Measurements from ENCODE around the gene MT1G.
"Not testable (repeated sequence)": the region's sequence is repeated elsewhere in the genome, so short reads cannot be mapped to it uniquely, and the experiment has no call there.

MT1G gene

GRCh38 chr16:56669005-56669839 is 1.4 kb upstream of the MT1G start, which contains the start of gene MT1H:
Gene MT1H (plus strand): TSS chr16:56669814. CDS start chr16:56669885, 71 bp downstream.
- no peak for DNase-seq (ENCODE audit: insufficient read length, low spot score)
- no peak for FAIRE-seq
- TF ChIP-seq TAF1 (IDR thresholded peaks at IDR 0.05; ENCODE audit: low read depth, low read length) = no peak
- TF ChIP-seq POLR2A (IDR thresholded peaks at IDR 0.05; ENCODE audit: low read depth, low read length) = no peak
- TF ChIP-seq POLR2AphosphoS5 (IDR thresholded peaks at IDR 0.05; ENCODE audit: low read depth, low read length) = no peak
- no peak for TF ChIP-seq PAX5 (IDR thresholded peaks at IDR 0.05; ENCODE audit: insufficient read depth, low read length, severe bottlenecking)
- TF ChIP-seq POU2F2 (IDR thresholded peaks at IDR 0.05; ENCODE audit: low read depth, low read length) = no peak
- TF ChIP-seq SPI1 (IDR thresholded peaks at IDR 0.05; ENCODE audit: low read depth, low read length) = no peak

DNA sequence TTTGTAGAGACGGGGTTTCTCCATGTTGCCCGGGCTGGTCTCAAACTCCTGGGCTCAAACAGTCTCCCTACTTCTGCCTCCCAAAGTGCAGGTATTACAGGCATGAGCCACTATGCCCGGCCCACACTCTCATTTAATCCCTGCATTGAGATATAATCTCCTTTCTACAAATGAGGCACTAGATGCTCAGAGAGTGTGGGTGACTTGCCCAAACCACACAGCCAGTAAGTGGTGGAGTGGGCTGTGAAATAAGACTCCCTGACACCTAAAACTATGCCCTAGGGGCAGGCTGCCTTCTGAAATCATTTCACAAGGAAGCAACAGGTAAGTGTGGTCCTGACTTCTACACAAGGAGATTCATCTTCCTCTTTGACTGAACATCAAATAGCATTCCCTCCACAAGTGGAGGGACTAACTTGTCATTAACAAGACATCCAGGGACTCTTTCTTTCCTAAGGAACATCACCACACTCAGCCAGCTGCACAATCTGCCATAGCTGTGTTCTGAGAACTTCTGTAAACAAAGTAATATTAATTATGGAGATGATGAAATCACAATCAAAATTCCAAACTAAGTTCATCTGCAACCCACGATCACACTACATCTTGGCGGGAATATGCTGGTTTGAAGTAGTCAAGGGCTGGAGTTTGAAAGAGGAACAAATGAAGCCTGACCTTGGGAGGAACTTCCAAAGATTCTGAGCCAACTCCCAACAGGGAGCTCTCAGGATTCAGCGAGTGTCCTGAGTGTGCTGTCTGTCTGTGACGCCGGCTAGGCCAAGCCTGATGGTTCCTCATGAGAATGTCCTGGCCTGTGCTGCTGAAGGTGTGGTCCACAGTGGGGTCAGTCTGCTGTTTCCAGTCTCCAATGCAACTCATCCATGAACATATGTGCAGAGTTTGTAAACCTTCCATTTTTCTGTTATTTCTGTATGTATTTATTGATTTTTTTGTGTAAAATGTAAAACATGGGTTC is 2.3 kb downstream of the MT1G start:
- not testable (repeated sequence) for DNase-seq (ENCODE audit: insufficient read length, low spot score); FAIRE-seq

DNA sequence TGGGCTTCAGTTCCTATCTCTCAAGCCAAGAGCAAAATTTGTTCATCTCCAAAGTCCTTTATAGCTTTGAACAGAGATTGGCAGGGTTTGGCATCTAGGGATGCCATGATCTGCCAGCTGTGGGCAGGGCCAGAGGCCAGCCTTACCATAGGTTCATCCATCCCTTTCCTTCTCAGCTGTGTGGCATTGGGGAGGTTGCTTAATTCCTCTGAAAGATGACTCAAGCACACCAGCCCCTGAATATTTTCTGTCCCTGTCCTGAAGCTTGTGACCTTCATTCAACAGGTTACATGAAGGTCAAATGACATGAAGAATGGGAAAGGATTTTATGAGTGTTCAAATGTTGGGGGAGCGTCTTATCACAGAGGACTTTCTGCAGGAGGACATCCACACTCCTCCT is 3.4 kb downstream of the MT1G start:
- FAIRE-seq (no peak), DNase-seq (ENCODE audit: insufficient read length, low spot score) (no peak)
- no peak for TF ChIP-seq POLR2A (IDR thresholded peaks at IDR 0.05; ENCODE audit: low read depth, low read length)
- no peak for TF ChIP-seq TAF1 (IDR thresholded peaks at IDR 0.05; ENCODE audit: low read depth, low read length)
- no peak for TF ChIP-seq SPI1 (IDR thresholded peaks at IDR 0.05; ENCODE audit: low read depth, low read length)
- no peak for TF ChIP-seq PAX5 (IDR thresholded peaks at IDR 0.05; ENCODE audit: insufficient read depth, low read length, severe bottlenecking)
- no peak for TF ChIP-seq POLR2AphosphoS5 (IDR thresholded peaks at IDR 0.05; ENCODE audit: low read depth, low read length)
- TF ChIP-seq POU2F2 (IDR thresholded peaks at IDR 0.05; ENCODE audit: low read depth, low read length) = no peak

DNA sequence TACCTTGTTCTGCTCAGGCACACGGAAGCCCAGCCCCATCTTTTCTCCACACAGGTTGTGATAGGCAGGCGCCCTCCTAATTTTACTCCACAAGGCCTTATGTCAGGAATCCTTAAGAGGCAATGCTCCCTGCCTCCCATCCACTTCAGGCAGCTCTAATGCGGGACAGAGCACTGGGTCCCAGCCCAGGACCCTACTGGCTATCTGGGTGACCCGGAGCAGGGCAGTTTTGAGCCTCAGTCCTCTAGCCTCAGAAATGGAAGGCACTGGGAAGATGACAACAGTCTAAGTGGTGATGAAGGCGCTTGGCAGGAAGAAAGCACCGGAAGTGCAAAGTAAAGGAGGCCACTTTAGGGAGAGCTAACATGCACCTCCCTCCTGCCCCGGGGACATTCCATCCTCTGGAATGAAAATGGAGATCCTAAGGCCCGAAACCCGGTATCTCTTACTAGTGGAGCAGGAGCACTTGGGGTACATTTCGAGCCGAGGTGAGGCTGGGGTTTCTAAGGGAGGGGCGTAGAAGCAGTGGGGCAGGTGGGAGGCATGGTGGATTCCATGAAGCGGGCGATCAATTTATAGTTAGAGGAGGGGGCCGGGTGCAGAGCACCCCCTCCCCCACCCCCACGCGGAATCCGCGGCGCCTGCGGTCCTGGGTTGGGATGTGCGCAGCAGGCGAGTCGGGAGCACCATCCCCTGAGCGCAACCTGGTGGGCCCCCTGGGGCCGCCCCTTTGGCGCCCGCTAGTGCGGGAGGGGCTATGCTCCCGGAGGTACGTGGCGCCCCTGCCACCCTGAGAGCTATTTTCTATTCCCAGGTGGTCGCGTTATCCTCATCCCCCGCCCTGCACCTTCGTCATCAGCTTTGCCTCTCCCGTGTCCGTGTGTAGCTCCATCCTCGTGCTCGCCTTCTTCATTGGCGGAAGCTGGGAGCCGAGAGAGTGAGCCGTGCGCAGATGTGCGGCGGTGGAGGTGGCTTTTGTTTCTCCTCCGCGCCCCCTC is 5.2 kb downstream of the MT1G start:
- DNase-seq (ENCODE audit: insufficient read length, low spot score) = no peak
- no peak for FAIRE-seq

GRCh38 chr16:56658327-56658875 is 9.5 kb downstream of the MT1G start:
- DNase-seq (ENCODE audit: insufficient read length, low spot score) = no peak
- TF ChIP-seq POLR2AphosphoS5 (IDR thresholded peaks at IDR 0.05; ENCODE audit: low read depth, low read length) (no peak), SPI1 (IDR thresholded peaks at IDR 0.05; ENCODE audit: low read depth, low read length) (no peak), POU2F2 (IDR thresholded peaks at IDR 0.05; ENCODE audit: low read depth, low read length) (no peak), PAX5 (IDR thresholded peaks at IDR 0.05; ENCODE audit: insufficient read depth, low read length, severe bottlenecking) (no peak), POLR2A (IDR thresholded peaks at IDR 0.05; ENCODE audit: low read depth, low read length) (no peak), TAF1 (IDR thresholded peaks at IDR 0.05; ENCODE audit: low read depth, low read length) (no peak)
- FAIRE-seq = no peak

More for the DNA sequence above, 5.2 kb downstream of the MT1G start:
- TF ChIP-seq POLR2AphosphoS5 (IDR thresholded peaks at IDR 0.05; ENCODE audit: low read depth, low read length) (no peak), POLR2A (IDR thresholded peaks at IDR 0.05; ENCODE audit: low read depth, low read length) (no peak), PAX5 (IDR thresholded peaks at IDR 0.05; ENCODE audit: insufficient read depth, low read length, severe bottlenecking) (no peak), POU2F2 (IDR thresholded peaks at IDR 0.05; ENCODE audit: low read depth, low read length) (no peak), SPI1 (IDR thresholded peaks at IDR 0.05; ENCODE audit: low read depth, low read length) (no peak), TAF1 (IDR thresholded peaks at IDR 0.05; ENCODE audit: low read depth, low read length) (no peak)

- DNase-seq (ENCODE audit: insufficient read length, low spot score) (no peak), FAIRE-seq (no peak)
- no peak for TF ChIP-seq POU2F2 (IDR thresholded peaks at IDR 0.05; ENCODE audit: low read depth, low read length)
- TF ChIP-seq PAX5 (IDR thresholded peaks at IDR 0.05; ENCODE audit: insufficient read depth, low read length, severe bottlenecking) = no peak
- TF ChIP-seq SPI1 (IDR thresholded peaks at IDR 0.05; ENCODE audit: low read depth, low read length) = no peak
- TF ChIP-seq TAF1 (IDR thresholded peaks at IDR 0.05; ENCODE audit: low read depth, low read length) = no peak
- TF ChIP-seq POLR2A (IDR thresholded peaks at IDR 0.05; ENCODE audit: low read depth, low read length) = no peak
- TF ChIP-seq POLR2AphosphoS5 (IDR thresholded peaks at IDR 0.05; ENCODE audit: low read depth, low read length) = no peak
Measured at GRCh38 chr16:56657555-56658326, 10.1 kb downstream of the MT1G start, which contains the start of gene MT1F. Gene MT1F (plus strand): TSS chr16:56657959. CDS start chr16:56658059, 100 bp downstream.

- DNase-seq (ENCODE audit: insufficient read length, low spot score) (no peak), FAIRE-seq (no peak)
- TF ChIP-seq PAX5 (IDR thresholded peaks at IDR 0.05; ENCODE audit: insufficient read depth, low read length, severe bottlenecking) = no peak
- TF ChIP-seq TAF1 (IDR thresholded peaks at IDR 0.05; ENCODE audit: low read depth, low read length) = no peak
- no peak for TF ChIP-seq POLR2AphosphoS5 (IDR thresholded peaks at IDR 0.05; ENCODE audit: low read depth, low read length)
Measured at GRCh38 chr16:56653218-56653617, 14.6 kb downstream of the MT1G start.

- TF ChIP-seq POLR2AphosphoS5 (IDR thresholded peaks at IDR 0.05; ENCODE audit: low read depth, low read length) = no peak
- no peak for TF ChIP-seq POU2F2 (IDR thresholded peaks at IDR 0.05; ENCODE audit: low read depth, low read length)
- no peak for TF ChIP-seq TAF1 (IDR thresholded peaks at IDR 0.05; ENCODE audit: low read depth, low read length)
- TF ChIP-seq SPI1 (IDR thresholded peaks at IDR 0.05; ENCODE audit: low read depth, low read length) = no peak
- no peak for TF ChIP-seq POLR2A (IDR thresholded peaks at IDR 0.05; ENCODE audit: low read depth, low read length)
- TF ChIP-seq PAX5 (IDR thresholded peaks at IDR 0.05; ENCODE audit: insufficient read depth, low read length, severe bottlenecking) = no peak
- DNase-seq (ENCODE audit: insufficient read length, low spot score) (no peak), FAIRE-seq (no peak)
Measured at GRCh38 chr16:56652600-56652999, 15.3 kb downstream of the MT1G start.
